GM21528 (cell line): Measurements from ENCODE around the gene TBCD.

Experiments
- ATAC-seq: cut with Tn5 transposase; IDR thresholded peaks from one replicate; pipeline ENCODE4 v1.9.1; 2021; ENCODE audit warnings: mild to moderate bottlenecking, moderate library complexity; ENCODE audit not compliant: unreplicated experiment, low FRiP score

TBCD gene

GRCh38 chr17:82867763-82868325, 116.0 kb downstream of the TBCD start:
- ATAC-seq: no peak

- ATAC-seq: no peak
Measured at GRCh38 chr17:82868715-82869131, 116.9 kb downstream of the TBCD start.

- ATAC-seq: no peak
Measured at GRCh38 chr17:82869536-82869935, 117.7 kb downstream of the TBCD start.

GRCh38 chr17:82870091-82870491, 118.2 kb downstream of the TBCD start:
- ATAC-seq: no peak

GRCh38 chr17:82870541-82870940, 118.7 kb downstream of the TBCD start:
- ATAC-seq: no peak

- ATAC-seq: peak; percentile 52
Measured at GRCh38 chr17:82871056-82871775, 119.4 kb downstream of the TBCD start.

- no peak for ATAC-seq
Measured at GRCh38 chr17:82871776-82872561, 120.1 kb downstream of the TBCD start.

GRCh38 chr17:82872591-82873520, 121.0 kb downstream of the TBCD start:
- no peak for ATAC-seq

GRCh38 chr17:82873521-82873920, 121.7 kb downstream of the TBCD start:
- ATAC-seq: no peak

GRCh38 chr17:82874011-82874835, 122.4 kb downstream of the TBCD start:
- no peak for ATAC-seq

- no peak for ATAC-seq
Measured at GRCh38 chr17:82875407-82875856, 123.6 kb downstream of the TBCD start.

- ATAC-seq: no peak
Measured at GRCh38 chr17:82876149-82876548, 124.3 kb downstream of the TBCD start.

GRCh38 chr17:82876602-82877379, 124.9 kb downstream of the TBCD start:
- ATAC-seq: no peak

- ATAC-seq: no peak
Measured at GRCh38 chr17:82878527-82878926, 126.7 kb downstream of the TBCD start.

- ATAC-seq: no peak
Measured at GRCh38 chr17:82879241-82879640, 127.4 kb downstream of the TBCD start.

- ATAC-seq: no peak
Measured at GRCh38 chr17:82880620-82881323, 128.9 kb downstream of the TBCD start.

GRCh38 chr17:82881324-82881823, 129.5 kb downstream of the TBCD start:
- ATAC-seq: no peak
